GM23338 (cell line): ENCODE results near the gene OPRL1.
"Not testable (repeated sequence)": the region's sequence is repeated elsewhere in the genome, so short reads cannot be mapped to it uniquely, and the experiment has no call there.

Experiments
- CREB1 ChIP-seq: fragments of 250-450 bp; sonication (Bioruptor Pico); IDR thresholded peaks from 2 replicates; pipeline ENCODE4 v1.5.0; 2020; ENCODE audit warnings: low read depth, mild to moderate bottlenecking, moderate library complexity
- EZH2 ChIP-seq: fragments of 200-600 bp; sonication (generic); IDR thresholded peaks from one replicate; pipeline ENCODE4 v1.8.0; 2017; ENCODE audit warnings: antibody characterized with exemption, mild to moderate bottlenecking, low read depth; ENCODE audit not compliant: unreplicated experiment
- EZH2phosphoT487 ChIP-seq: fragments of 200-600 bp; sonication (generic); IDR thresholded peaks from one replicate; pipeline ENCODE4 v1.8.1; 2018; ENCODE audit warnings: antibody characterized with exemption; ENCODE audit not compliant: unreplicated experiment
- JUNB ChIP-seq: IDR thresholded peaks from one replicate; pipeline ENCODE4 v1.6.1; 2016; ENCODE audit warnings: antibody characterized with exemption; ENCODE audit not compliant: unreplicated experiment
- POLR2AphosphoS5 ChIP-seq: IDR thresholded peaks from 2 replicates; pipeline ENCODE4 v1.6.1; 2016; ENCODE audit warnings: antibody characterized with exemption, low read depth
- TF ChIP-seq, protein P1 (sequence below), 2 experiments: fragments of 200-600 bp in 1 of 2; sonication (generic) in 1 of 2; conservative IDR thresholded peaks; 2 replicates each; pipeline versions ENCODE4 v1.5.1 to v1.6.1; 2016 to 2017; ENCODE audit warnings: antibody characterized with exemption in 2 of 2, low read depth in 2 of 2, mild to moderate bottlenecking in 2 of 2, moderate library complexity in 1 of 2
- TF ChIP-seq, protein P2 (sequence below): IDR thresholded peaks from one replicate; pipeline ENCODE4 v1.6.1; 2018; ENCODE audit warnings: antibody characterized with exemption; ENCODE audit not compliant: unreplicated experiment
- TF ChIP-seq, protein P3 (sequence below): IDR thresholded peaks from 2 replicates; pipeline ENCODE4 v1.6.1; 2016; ENCODE audit warnings: antibody characterized with exemption

DNA sequence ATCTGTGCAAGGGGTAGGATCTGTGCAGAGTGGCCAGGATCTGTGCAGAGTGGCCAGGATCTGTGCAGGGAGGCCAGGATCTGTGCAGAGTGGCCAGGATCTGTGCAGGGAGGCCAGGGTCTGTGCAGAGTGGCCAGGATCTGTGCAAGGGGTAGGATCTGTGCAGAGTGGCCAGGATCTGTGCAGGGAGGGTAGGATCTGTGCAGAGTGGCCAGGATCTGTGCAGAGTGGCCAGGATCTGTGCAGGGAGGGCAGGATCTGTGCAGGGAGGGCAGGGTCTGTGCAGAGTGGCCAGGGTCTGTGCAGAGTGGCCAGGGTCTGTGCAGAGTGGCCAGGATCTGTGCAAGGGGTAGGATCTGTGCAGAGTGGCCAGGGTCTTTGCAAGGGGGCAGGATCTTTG lies 8.7 kb downstream of the OPRL1 start:
- TF ChIP-seq, protein P1, sequence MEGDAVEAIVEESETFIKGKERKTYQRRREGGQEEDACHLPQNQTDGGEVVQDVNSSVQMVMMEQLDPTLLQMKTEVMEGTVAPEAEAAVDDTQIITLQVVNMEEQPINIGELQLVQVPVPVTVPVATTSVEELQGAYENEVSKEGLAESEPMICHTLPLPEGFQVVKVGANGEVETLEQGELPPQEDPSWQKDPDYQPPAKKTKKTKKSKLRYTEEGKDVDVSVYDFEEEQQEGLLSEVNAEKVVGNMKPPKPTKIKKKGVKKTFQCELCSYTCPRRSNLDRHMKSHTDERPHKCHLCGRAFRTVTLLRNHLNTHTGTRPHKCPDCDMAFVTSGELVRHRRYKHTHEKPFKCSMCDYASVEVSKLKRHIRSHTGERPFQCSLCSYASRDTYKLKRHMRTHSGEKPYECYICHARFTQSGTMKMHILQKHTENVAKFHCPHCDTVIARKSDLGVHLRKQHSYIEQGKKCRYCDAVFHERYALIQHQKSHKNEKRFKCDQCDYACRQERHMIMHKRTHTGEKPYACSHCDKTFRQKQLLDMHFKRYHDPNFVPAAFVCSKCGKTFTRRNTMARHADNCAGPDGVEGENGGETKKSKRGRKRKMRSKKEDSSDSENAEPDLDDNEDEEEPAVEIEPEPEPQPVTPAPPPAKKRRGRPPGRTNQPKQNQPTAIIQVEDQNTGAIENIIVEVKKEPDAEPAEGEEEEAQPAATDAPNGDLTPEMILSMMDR (conservative IDR thresholded peaks at IDR 0.05; ENCODE audit: low read depth in 2 of 2): not testable (repeated sequence)
- TF ChIP-seq POLR2AphosphoS5, EZH2, JUNB, EZH2phosphoT487, CREB1: not testable (repeated sequence)
- TF ChIP-seq, protein P2, sequence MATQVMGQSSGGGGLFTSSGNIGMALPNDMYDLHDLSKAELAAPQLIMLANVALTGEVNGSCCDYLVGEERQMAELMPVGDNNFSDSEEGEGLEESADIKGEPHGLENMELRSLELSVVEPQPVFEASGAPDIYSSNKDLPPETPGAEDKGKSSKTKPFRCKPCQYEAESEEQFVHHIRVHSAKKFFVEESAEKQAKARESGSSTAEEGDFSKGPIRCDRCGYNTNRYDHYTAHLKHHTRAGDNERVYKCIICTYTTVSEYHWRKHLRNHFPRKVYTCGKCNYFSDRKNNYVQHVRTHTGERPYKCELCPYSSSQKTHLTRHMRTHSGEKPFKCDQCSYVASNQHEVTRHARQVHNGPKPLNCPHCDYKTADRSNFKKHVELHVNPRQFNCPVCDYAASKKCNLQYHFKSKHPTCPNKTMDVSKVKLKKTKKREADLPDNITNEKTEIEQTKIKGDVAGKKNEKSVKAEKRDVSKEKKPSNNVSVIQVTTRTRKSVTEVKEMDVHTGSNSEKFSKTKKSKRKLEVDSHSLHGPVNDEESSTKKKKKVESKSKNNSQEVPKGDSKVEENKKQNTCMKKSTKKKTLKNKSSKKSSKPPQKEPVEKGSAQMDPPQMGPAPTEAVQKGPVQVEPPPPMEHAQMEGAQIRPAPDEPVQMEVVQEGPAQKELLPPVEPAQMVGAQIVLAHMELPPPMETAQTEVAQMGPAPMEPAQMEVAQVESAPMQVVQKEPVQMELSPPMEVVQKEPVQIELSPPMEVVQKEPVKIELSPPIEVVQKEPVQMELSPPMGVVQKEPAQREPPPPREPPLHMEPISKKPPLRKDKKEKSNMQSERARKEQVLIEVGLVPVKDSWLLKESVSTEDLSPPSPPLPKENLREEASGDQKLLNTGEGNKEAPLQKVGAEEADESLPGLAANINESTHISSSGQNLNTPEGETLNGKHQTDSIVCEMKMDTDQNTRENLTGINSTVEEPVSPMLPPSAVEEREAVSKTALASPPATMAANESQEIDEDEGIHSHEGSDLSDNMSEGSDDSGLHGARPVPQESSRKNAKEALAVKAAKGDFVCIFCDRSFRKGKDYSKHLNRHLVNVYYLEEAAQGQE: not testable (repeated sequence)
- TF ChIP-seq, protein P3, sequence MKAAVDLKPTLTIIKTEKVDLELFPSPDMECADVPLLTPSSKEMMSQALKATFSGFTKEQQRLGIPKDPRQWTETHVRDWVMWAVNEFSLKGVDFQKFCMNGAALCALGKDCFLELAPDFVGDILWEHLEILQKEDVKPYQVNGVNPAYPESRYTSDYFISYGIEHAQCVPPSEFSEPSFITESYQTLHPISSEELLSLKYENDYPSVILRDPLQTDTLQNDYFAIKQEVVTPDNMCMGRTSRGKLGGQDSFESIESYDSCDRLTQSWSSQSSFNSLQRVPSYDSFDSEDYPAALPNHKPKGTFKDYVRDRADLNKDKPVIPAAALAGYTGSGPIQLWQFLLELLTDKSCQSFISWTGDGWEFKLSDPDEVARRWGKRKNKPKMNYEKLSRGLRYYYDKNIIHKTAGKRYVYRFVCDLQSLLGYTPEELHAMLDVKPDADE: not testable (repeated sequence)
